H7 (cell line): Measurements from ENCODE around the gene TMEM170B. TPM values are rescaled to one million over a fixed set of nuclear protein-coding genes. Genes with fewer than 3 reads are reported as not detected.

Experiments used
- DNase-seq: peaks from one replicate; pipeline ENCODE4 v3.0.0; 2012
- H3K27me3 ChIP-seq: 2 replicates; pipeline ENCODE4 v1.6.0; 2011; ENCODE audit warnings: mild to moderate bottlenecking, low read length; ENCODE audit not compliant: control insufficient read depth, insufficient read depth
- H3K36me3 ChIP-seq: replicated peaks from 2 replicates; pipeline ENCODE4 v1.5.1; 2011; ENCODE audit warnings: low read length; ENCODE audit not compliant: control insufficient read depth, insufficient read depth
- H3K4me3 ChIP-seq: 2 replicates; pipeline ENCODE4 v1.5.1; 2011; ENCODE audit warnings: low read depth, mild to moderate bottlenecking, control low read depth, low read length, moderate library complexity; ENCODE audit not compliant: insufficient read depth
- total RNA-seq: library from RNA; depleted of rRNA; stranded (reverse); fragments of >200 nt; shearing (Covaris generic); gene quantifications from 2 replicates; pipeline ENCODE4 v1.2.3, GENCODE V29; 2014; rRNA removed

Gene TMEM170B
- total RNA-seq: 1.5 and 3.1 TPM in 2 replicates

GRCh38 chr6:11537229-11538051 lies at the start of gene TMEM170B:
Gene TMEM170B, plus strand, starts transcription at chr6:11537749. Its CDS starts 529 bp downstream, at chr6:11538278.
- H3K4me3 ChIP-seq: peak within 1 kb of the TSS; percentile 77
- peak; percentile 94 for DNase-seq
- H3K27me3 ChIP-seq: peaks cover 15% of the 10 kb centered on the region
- H3K36me3 ChIP-seq: no peaks in the 10 kb centered on the region

GRCh38 chr6:11490996-11491395 lies 46.6 kb upstream of the TMEM170B start:
- Histone ChIP-seq H3K36me3 (no peaks in the 10 kb centered on the region), H3K4me3 (no peak overlapping the region), H3K27me3 (no peaks in the 10 kb centered on the region)
- no peak for DNase-seq

GRCh38 chr6:11491596-11492463 lies 45.7 kb upstream of the TMEM170B start:
- Histone ChIP-seq H3K36me3 (no peaks in the 10 kb centered on the region), H3K4me3 (no peak overlapping the region), H3K27me3 (no peaks in the 10 kb centered on the region)
- no peak for DNase-seq

GRCh38 chr6:11492464-11493290 lies 44.9 kb upstream of the TMEM170B start:
- DNase-seq: no peak
- Histone ChIP-seq H3K4me3 (no peak overlapping the region), H3K27me3 (no peaks in the 10 kb centered on the region), H3K36me3 (no peaks in the 10 kb centered on the region)

GRCh38 chr6:11493974-11494373 lies 43.6 kb upstream of the TMEM170B start:
- no peak for DNase-seq
- H3K4me3 ChIP-seq: no peak overlapping the region
- H3K36me3 ChIP-seq: no peaks in the 10 kb centered on the region
- H3K27me3 ChIP-seq: no peaks in the 10 kb centered on the region

- Histone ChIP-seq H3K27me3 (no peaks in the 10 kb centered on the region), H3K36me3 (no peaks in the 10 kb centered on the region), H3K4me3 (no peak overlapping the region)
- no peak for DNase-seq
Measured at GRCh38 chr6:11494786-11495564, 42.6 kb upstream of the TMEM170B start.

GRCh38 chr6:11495565-11496145 lies 41.9 kb upstream of the TMEM170B start:
- H3K4me3 ChIP-seq: no peak overlapping the region
- H3K27me3 ChIP-seq: no peaks in the 10 kb centered on the region
- no peak for DNase-seq
- H3K36me3 ChIP-seq: no peaks in the 10 kb centered on the region

- peak; percentile 62 for DNase-seq
- Histone ChIP-seq H3K27me3 (no peaks in the 10 kb centered on the region), H3K4me3 (no peak overlapping the region), H3K36me3 (no peaks in the 10 kb centered on the region)
Measured at GRCh38 chr6:11496152-11497060, 41.1 kb upstream of the TMEM170B start.

GRCh38 chr6:11497107-11497506 lies 40.4 kb upstream of the TMEM170B start:
- no peaks in the 10 kb centered on the region for H3K36me3 ChIP-seq
- no peak overlapping the region for H3K4me3 ChIP-seq
- no peaks in the 10 kb centered on the region for H3K27me3 ChIP-seq
- no peak for DNase-seq

- Histone ChIP-seq H3K36me3 (no peaks in the 10 kb centered on the region), H3K4me3 (no peak overlapping the region), H3K27me3 (no peaks in the 10 kb centered on the region)
- no peak for DNase-seq
Measured at GRCh38 chr6:11497881-11498280, 39.7 kb upstream of the TMEM170B start.

- no peak overlapping the region for H3K4me3 ChIP-seq
- no peaks in the 10 kb centered on the region for H3K36me3 ChIP-seq
- H3K27me3 ChIP-seq: no peaks in the 10 kb centered on the region
- no peak for DNase-seq
Measured at GRCh38 chr6:11500008-11500407, 37.5 kb upstream of the TMEM170B start.

GRCh38 chr6:11509471-11509870 lies 28.1 kb upstream of the TMEM170B start:
- H3K36me3 ChIP-seq: no peaks in the 10 kb centered on the region
- no peak for DNase-seq
- H3K4me3 ChIP-seq: no peak overlapping the region
- no peaks in the 10 kb centered on the region for H3K27me3 ChIP-seq

- no peaks in the 10 kb centered on the region for H3K27me3 ChIP-seq
- H3K4me3 ChIP-seq: no peak overlapping the region
- no peak for DNase-seq
Measured at GRCh38 chr6:11514672-11515071, 22.9 kb upstream of the TMEM170B start.

More at GRCh38 chr6:11514672-11515071, 22.9 kb upstream of the TMEM170B start:
- H3K36me3 ChIP-seq: no peaks in the 10 kb centered on the region
